ENCODE data around the gene LRRFIP2. TPM values are rescaled to one million over a fixed set of nuclear protein-coding genes. Genes with fewer than 3 reads are reported as not detected.

Gene LRRFIP2
- total RNA-seq, 1 experiment from 2014 or later: 40.2 TPM

DNA sequence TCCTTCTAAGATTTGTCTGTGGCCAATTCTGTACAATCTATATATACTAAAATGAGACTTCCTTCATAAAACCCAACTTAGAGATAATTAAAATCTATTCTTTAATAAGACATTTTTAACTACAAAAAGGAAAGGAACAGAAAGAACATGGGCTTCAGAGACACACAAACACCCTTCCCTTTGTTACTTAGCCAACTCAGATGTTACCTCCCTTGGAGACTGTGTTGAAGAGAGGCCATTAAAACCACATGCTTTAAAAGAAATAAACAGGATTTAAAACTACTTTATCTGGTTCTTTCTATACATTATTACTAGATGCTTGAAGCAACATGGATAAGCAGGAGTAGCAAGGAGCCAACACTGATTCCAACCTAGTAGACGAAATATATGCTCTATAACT lies 42.0 kb downstream of the LRRFIP2 start:
- H3K27ac ChIP-seq (ENCODE audit: low read depth, low read length, poor library complexity, severe bottlenecking): peak overlapping the region; percentile 61
- H3K36me3 ChIP-seq (ENCODE audit: insufficient read depth, low read length, poor library complexity, severe bottlenecking): no peaks in the 10 kb centered on the region
- TF ChIP-seq CTCF (conservative IDR thresholded peaks at IDR 0.05; ENCODE audit: low read depth, low read length): no peak
- TF ChIP-seq EZH2 (IDR thresholded peaks at IDR 0.05; ENCODE audit: borderline replicate concordance, low read depth, low read length, poor library complexity, severe bottlenecking): no peak
- no peaks in the 10 kb centered on the region for H3K27me3 ChIP-seq (replicated peaks; ENCODE audit: insufficient read depth, low read depth, low read length, poor library complexity)
- DNase-seq (ENCODE audit: low spot score): peak; percentile 59
- H3K4me1 ChIP-seq (ENCODE audit: insufficient read depth, low read length, poor library complexity, severe bottlenecking): peaks cover 35% of the 10 kb centered on the region
- no peaks in the 10 kb centered on the region for H3K9me3 ChIP-seq (ENCODE audit: low read depth, low read length, poor library complexity, severe bottlenecking)
- CTCF ChIA-PET: no interaction called here
- BruUV-seq (replicated peaks): no TSS peak
- intact Hi-C loops (cut with micrococcal nuclease; ENCODE audit: unreplicated experiment): no loop called here
- POLR2A ChIA-PET (ENCODE audit: low non-redundant PET): no interaction called here
- no peak overlapping the region for H3K4me3 ChIP-seq (ENCODE audit: low read depth, low read length, poor library complexity, severe bottlenecking)

- intact Hi-C loops (cut with micrococcal nuclease; ENCODE audit: unreplicated experiment): no loop called here
- TF ChIP-seq EZH2 (IDR thresholded peaks at IDR 0.05; ENCODE audit: borderline replicate concordance, low read depth, low read length, poor library complexity, severe bottlenecking) (no peak), CTCF (conservative IDR thresholded peaks at IDR 0.05; ENCODE audit: low read depth, low read length) (no peak)
- no TSS peak for BruUV-seq (replicated peaks)
- H3K36me3 ChIP-seq (ENCODE audit: insufficient read depth, low read length, poor library complexity, severe bottlenecking): no peaks in the 10 kb centered on the region
- no peak for DNase-seq (ENCODE audit: low spot score)
- POLR2A ChIA-PET (ENCODE audit: low non-redundant PET): no interaction called here
- H3K27ac ChIP-seq (ENCODE audit: low read depth, low read length, poor library complexity, severe bottlenecking): peak overlapping the region; percentile 61
- CTCF ChIA-PET: no interaction called here
- H3K4me1 ChIP-seq (ENCODE audit: insufficient read depth, low read length, poor library complexity, severe bottlenecking): peaks cover 35% of the 10 kb centered on the region
- no peaks in the 10 kb centered on the region for H3K27me3 ChIP-seq (replicated peaks; ENCODE audit: insufficient read depth, low read depth, low read length, poor library complexity)
- no peak overlapping the region for H3K4me3 ChIP-seq (ENCODE audit: low read depth, low read length, poor library complexity, severe bottlenecking)
- H3K9me3 ChIP-seq (ENCODE audit: low read depth, low read length, poor library complexity, severe bottlenecking): no peaks in the 10 kb centered on the region
These were observed 42.6 kb downstream of the LRRFIP2 start for GRCh38 chr3:37131860-37132144.

DNA sequence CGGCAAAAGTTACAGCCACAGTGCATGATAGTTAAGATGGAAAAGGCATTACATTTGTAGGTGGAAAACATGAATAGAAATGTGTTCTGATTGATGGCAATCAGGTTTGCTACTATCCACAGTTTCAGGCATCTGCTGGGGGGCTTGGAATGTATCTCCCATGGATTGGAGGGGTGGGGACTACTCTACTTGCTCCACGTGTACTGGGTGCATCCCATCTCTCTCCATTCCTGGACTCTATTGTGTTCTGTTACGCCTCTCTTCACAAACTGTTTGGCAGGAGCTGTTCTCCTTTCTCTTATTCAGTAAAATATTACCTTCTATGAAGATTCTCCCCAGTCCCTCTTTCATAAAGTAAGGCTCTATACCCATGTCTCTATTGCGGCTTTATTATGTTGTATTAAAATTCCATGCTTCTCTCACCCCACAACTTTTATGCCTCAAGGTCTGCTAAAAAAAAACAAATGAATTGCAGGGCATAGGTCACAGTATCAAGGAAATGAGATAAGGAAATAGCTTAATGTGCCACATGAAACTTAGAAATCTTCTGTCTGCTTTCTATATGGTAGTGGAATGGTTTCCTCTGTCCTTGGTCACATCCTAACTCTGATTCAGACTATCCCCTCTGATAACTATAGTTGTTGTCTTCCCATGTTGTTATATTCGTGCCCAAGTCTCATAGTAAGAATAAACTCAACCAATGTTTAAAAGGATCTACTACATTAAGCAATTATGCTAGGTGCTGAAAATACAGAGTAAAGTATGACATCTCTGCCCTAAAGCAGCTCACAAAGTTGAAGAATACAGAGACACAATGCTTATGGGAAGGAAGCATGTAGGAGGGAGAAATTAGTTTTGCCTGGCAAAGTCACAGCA lies 43.2 kb downstream of the LRRFIP2 start:
- peak; percentile 87 for DNase-seq (ENCODE audit: low spot score)
- no peaks in the 10 kb centered on the region for H3K9me3 ChIP-seq (ENCODE audit: low read depth, low read length, poor library complexity, severe bottlenecking)
- H3K4me1 ChIP-seq (ENCODE audit: insufficient read depth, low read length, poor library complexity, severe bottlenecking): peaks cover 35% of the 10 kb centered on the region
- peak overlapping the region; percentile 61 for H3K27ac ChIP-seq (ENCODE audit: low read depth, low read length, poor library complexity, severe bottlenecking)
- H3K4me3 ChIP-seq (ENCODE audit: low read depth, low read length, poor library complexity, severe bottlenecking): peak overlapping the region; percentile 7
- no peaks in the 10 kb centered on the region for H3K36me3 ChIP-seq (ENCODE audit: insufficient read depth, low read length, poor library complexity, severe bottlenecking)
- H3K27me3 ChIP-seq (replicated peaks; ENCODE audit: insufficient read depth, low read depth, low read length, poor library complexity): no peaks in the 10 kb centered on the region
- intact Hi-C loops (cut with micrococcal nuclease; ENCODE audit: unreplicated experiment): no loop called here
- TF ChIP-seq EZH2 (IDR thresholded peaks at IDR 0.05; ENCODE audit: borderline replicate concordance, low read depth, low read length, poor library complexity, severe bottlenecking) (no peak), CTCF (conservative IDR thresholded peaks at IDR 0.05; ENCODE audit: low read depth, low read length) (no peak)
- no TSS peak for BruUV-seq (replicated peaks)
- ChIA-PET CTCF (no interaction called here), POLR2A (ENCODE audit: low non-redundant PET) (no interaction called here)
